ENCODE data around the gene SKI. TPM values are rescaled to one million over a fixed set of nuclear protein-coding genes. Genes with fewer than 3 reads are reported as not detected.

The SKI gene
- total and polyA plus RNA-seq, 2 of the 8 experiments (the other 6 are each of a cell fraction or from before 2014, with no cell fraction given) = 8.3 to 87.6 TPM

DNA sequence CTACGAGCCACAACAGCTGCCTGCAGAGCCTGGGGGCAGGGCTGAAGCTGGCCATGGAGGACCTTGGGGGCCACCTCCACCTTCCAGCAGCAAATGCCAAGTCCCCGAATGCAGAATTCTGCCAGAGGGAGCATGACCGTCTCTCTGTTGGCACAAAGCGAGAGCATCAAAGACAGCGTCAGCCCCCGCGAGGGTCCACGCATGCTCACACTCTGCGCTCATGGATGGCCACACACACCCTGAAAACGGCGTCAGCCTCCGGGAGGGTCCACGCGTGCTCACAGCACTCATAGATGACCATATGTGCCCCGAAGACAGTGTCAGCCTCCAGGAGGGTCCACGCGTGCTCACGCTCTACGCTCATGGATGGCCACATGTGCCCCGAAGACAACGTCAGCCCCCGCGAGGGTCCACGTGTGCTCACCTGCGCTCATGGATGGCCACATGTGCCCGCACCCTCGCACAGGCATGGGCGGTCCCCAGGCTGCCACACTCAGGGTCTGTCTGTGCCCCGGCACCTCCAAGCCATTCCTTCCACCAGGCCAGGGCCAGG is 116.7 kb downstream of the SKI start:
- H4K8ac ChIP-seq (ENCODE audit: extremely low read depth, insufficient read depth, low read length) = peak overlapping the region; percentile 79; the same call in 1 of the 2 replicates
- H2BK5ac ChIP-seq (ENCODE audit: low read depth, low read length) = 0 out of 2 replicates have a peak overlapping the region, but pooled peaks have one; percentile 24
- FAIRE-seq (no peak), DNase-seq (ENCODE audit: low read depth in 1 of 2, low spot score in 2 of 2) (no peak)
- no peaks in the 10 kb centered on the region for H3K4me1 ChIP-seq (replicated peaks in 1 of 4; ENCODE audit: control insufficient read depth in 3 of 4, insufficient read depth in 4 of 4, low read length in 3 of 4)
- CTCF ChIA-PET (ENCODE audit: partially characterized antibody) = interaction anchor here (1.2 kb wide), 1 partner anchor 150 kb away, joined by 3 read pairs; the partner anchor contains the start of gene FAAP20
- H2BK15ac ChIP-seq (ENCODE audit: low read length) = no peak overlapping the region
- H4K5ac ChIP-seq (ENCODE audit: insufficient read length, low read depth, low read length) = no peak overlapping the region
- H3K56ac ChIP-seq (replicated peaks; ENCODE audit: insufficient read length, low read depth, low read length) = no peak overlapping the region
- H3K23ac ChIP-seq (ENCODE audit: insufficient read length) = no peak overlapping the region
- H4K91ac ChIP-seq (replicated peaks; ENCODE audit: insufficient read length, low read length) = no peak overlapping the region
- no peak overlapping the region for H3K27ac ChIP-seq (ENCODE audit: low read depth, low read length)
- H3K4me3 ChIP-seq (ENCODE audit: extremely low read depth in 1 of 4, insufficient read depth in 2 of 4, low read depth in 3 of 4, low read length in 4 of 4) = no peak overlapping the region
- H3K79me2 ChIP-seq (ENCODE audit: control insufficient read depth in 1 of 2, insufficient read depth in 2 of 2, low read length in 2 of 2) = no peaks in the 10 kb centered on the region
- POLR2A ChIA-PET (ENCODE audit: partially characterized antibody) = interaction anchor here (1.0 kb wide), 1 partner anchor 68 kb away, joined by 3 read pairs; the partner anchor contains the start of gene PEX10
- no peaks in the 10 kb centered on the region for H3K36me3 ChIP-seq (ENCODE audit: control insufficient read depth in 2 of 4, insufficient read depth in 4 of 4, low read length in 3 of 4)
- H3K18ac ChIP-seq (ENCODE audit: extremely low read depth, low read length) = no peak overlapping the region; the same call in 1 of the 2 replicates
- H2BK12ac ChIP-seq (ENCODE audit: low read depth, low read length) = no peak overlapping the region
- no peak overlapping the region for H2AK5ac ChIP-seq (ENCODE audit: low read depth, low read length)
- H2AFZ ChIP-seq (ENCODE audit: low read length) = no peak overlapping the region
- H3K9me3 ChIP-seq (ENCODE audit: insufficient read depth in 2 of 2, low read depth in 1 of 2, low read length in 1 of 2) = no peaks in the 10 kb centered on the region
- WGBS, 2 experiments (ENCODE audit: extremely low coverage in 1 of 2, insufficient coverage in 1 of 2, insufficient read length in 1 of 2, insufficient replicate concordance in 2 of 2, low coverage in 1 of 2, low lambda C conversion rate in 2 of 2, missing lambda C conversion rate in 1 of 2) = 96% methylated on average over 26 of the region's 29 CpGs; no CpG with 5 or more reads in 1 of the 2 experiments
- H3K4ac ChIP-seq (replicated peaks; ENCODE audit: insufficient read length, low read depth, low read length) = peak overlapping the region; percentile 23
- no peak overlapping the region for H3K9ac ChIP-seq (replicated peaks in 1 of 4; ENCODE audit: extremely low read depth in 1 of 4, low read depth in 3 of 4, low read length in 3 of 4)
- H2BK120ac ChIP-seq (replicated peaks; ENCODE audit: low read depth, low read length) = no peak overlapping the region
- no peaks in the 10 kb centered on the region for H3K79me1 ChIP-seq (ENCODE audit: low read depth, low read length)
- H3K4me2 ChIP-seq (ENCODE audit: insufficient read depth in 1 of 2, low read depth in 2 of 2, low read length in 2 of 2) = no peak overlapping the region
- H3K27me3 ChIP-seq (replicated peaks in 1 of 4; ENCODE audit: control insufficient read depth in 3 of 4, extremely low read depth in 1 of 4, insufficient read depth in 3 of 4, low read length in 3 of 4) = no peaks in the 10 kb centered on the region
- H3K14ac ChIP-seq (ENCODE audit: insufficient read length) = no peak overlapping the region
- no peaks in the 10 kb centered on the region for H3K23me2 ChIP-seq (ENCODE audit: low read depth, low read length)
- no peak overlapping the region for H2BK20ac ChIP-seq (ENCODE audit: low read length)
- H4K20me1 ChIP-seq (replicated peaks in 1 of 2; ENCODE audit: control insufficient read depth in 1 of 2, insufficient read depth in 2 of 2, low read length in 2 of 2) = peaks cover 0 to 3% of the 10 kb centered on the region in 2 experiments
- no peak for TF ChIP-seq KDM5A (IDR thresholded peaks at IDR 0.05; ENCODE audit: low read length)
- no peak for TF ChIP-seq BRCA1 (IDR thresholded peaks at IDR 0.05; ENCODE audit: low read depth, low read length)
- TF ChIP-seq SIRT6 (IDR thresholded peaks at IDR 0.05; ENCODE audit: low read length) = no peak
- TF ChIP-seq HDAC6 (IDR thresholded peaks at IDR 0.05; ENCODE audit: low read depth, low read length) = no peak
- no peak for TF ChIP-seq FOSL1 (IDR thresholded peaks at IDR 0.05; ENCODE audit: insufficient read depth, low read depth, low read length)
- TF ChIP-seq POU5F1 (IDR thresholded peaks at IDR 0.05; ENCODE audit: low read depth, low read length) = no peak
- no peak for TF ChIP-seq TAF1 (IDR thresholded peaks at IDR 0.05; ENCODE audit: low read depth, low read length)
- no peak for TF ChIP-seq ASH2L (IDR thresholded peaks at IDR 0.05; ENCODE audit: low read length)
- no peak for TF ChIP-seq CEBPB (IDR thresholded peaks at IDR 0.05; ENCODE audit: low read depth, low read length)
- no peak for TF ChIP-seq SIN3A (conservative IDR thresholded peaks at IDR 0.05 in 1 of 2, IDR thresholded peaks at IDR 0.05 in 1 of 2; ENCODE audit: low read depth in 1 of 2, low read length in 2 of 2)
- TF ChIP-seq SAP30 (IDR thresholded peaks at IDR 0.05; ENCODE audit: insufficient read depth, insufficient replicate concordance, low read length) = no peak
- no peak for TF ChIP-seq SUZ12 (IDR thresholded peaks at IDR 0.05; ENCODE audit: low read length)
- TF ChIP-seq NANOG (IDR thresholded peaks at IDR 0.05; ENCODE audit: insufficient read depth, low read depth, low read length, poor library complexity, severe bottlenecking) = no peak
- TF ChIP-seq SP1 (IDR thresholded peaks at IDR 0.05; ENCODE audit: low read depth, low read length) = no peak

Measured in H1 (cell line).